Bone marrow (tissue), 2 donors: Measurements from ENCODE around the gene MT1X.

Source experiments
- DNase-seq, 2 donors: peaks; one replicate each; lab custom pipeline; 2025; lab: John Stamatoyannopoulos, UW

The MT1X gene

DNA sequence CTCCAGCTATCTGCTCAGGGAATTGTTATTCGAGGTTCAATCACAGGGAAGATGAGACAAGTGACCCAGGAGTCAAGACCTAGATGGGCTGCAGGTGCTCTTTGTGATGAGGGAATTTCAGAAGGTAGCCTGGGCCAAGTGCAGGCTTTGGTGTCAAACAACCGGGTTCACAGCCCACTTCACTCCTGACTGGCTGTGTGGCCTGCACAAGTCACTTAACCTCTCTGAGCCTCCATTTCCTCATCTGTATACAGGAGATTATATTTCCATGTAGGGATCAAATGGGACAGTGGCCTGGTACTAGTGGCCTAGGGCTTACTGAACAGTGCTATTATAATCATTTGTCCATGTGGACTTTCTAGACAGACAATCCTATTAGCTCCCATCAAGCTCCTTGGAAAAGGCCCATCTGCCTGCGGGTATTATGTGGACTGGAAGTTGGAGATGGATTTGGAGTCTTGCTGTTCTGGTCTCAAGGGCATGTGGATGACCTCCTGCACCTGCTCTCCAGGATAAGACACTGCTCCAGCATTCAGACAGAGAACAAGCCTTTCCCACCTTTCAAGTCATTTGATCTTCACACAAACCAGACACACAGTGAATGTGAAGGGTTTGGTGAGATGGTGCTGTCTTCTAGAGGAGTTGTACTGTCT lies 3.1 kb upstream of the MT1X start:
- DNase-seq: no peak

DNA sequence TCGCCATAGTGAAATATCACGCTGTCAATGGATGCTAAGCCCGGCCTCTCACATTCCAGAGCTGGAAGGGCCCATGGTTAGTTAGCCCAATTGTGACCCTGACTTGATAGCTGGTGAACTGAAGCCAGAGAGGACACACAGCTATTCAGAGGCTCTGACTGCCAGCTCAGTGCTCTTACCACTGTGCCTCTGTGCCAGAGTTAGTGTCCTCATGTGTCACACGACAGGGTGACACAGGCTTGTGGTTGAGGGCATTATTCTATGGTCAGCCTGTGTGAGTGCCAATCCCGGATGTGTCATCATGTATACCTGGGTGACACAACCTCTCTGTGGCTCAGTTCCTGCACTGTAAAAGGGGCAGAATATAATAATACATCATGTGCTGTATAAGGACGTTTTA lies 2.5 kb upstream of the MT1X start:
- no peak for DNase-seq

DNA sequence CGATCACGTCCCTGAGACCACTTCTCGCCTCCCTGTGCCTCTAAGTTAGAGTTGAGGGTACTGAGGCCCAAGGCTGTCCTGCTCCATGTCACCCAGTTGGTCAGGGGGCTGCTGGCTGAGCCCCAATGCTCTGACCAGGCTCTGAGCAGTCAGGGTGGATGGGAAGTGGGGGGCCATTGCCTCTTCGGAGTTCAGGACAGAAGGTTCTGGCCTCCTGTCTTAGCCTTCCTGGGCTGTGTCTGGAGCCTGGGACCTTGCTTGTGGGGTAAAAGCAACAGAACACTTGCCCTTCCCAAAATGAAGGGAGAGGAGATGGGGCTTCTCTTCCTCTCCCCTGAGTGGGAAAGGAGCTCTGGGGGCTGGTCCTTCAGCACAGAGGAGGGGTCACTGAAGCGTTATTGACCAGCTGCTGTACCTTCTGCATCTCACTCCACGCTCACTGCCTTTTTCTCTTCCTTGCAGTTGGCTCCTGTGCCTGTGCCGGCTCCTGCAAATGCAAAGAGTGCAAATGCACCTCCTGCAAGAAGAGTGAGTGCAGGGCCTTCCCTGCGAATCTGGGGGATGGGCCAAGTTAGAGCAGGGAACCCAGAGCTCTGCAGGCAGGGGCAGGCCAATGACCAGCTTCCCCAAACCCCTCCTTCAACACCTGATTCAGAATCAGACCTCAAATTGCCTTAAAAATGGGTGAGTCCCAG lies 580 bp downstream of the MT1X start:
- no peak for DNase-seq

DNA sequence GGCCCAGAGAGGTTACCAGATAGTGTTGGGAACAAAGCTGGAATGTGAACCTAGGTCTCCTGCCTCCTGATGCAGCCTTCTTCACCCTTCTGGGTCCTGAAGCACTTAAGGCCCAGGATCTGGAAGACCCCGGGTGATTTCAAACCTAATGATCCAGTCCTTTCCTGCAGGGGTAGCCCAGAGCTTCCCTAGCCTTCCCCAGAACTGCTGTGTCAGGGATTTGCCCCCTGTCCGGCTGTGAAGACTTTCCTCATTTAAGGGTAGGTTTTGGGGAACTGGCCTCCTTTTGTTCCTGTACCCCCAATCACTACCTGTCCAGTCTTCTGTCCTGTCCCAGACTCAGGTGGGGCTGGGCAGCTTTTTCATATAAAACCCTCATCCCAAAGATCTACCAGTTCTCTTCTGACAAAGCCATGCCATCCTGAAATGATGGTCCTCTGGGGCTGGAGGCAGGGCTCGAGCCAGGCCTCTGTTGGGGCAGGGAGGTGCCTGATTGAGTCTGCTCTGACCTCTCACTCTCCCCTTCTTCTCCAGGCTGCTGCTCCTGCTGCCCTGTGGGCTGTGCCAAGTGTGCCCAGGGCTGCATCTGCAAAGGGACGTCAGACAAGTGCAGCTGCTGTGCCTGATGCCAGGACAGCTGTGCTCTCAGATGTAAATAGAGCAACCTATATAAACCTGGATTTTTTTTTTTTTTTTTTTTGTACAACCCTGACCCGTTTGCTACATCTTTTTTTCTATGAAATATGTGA lies 1.3 kb downstream of the MT1X start:
- DNase-seq: no peak

DNA sequence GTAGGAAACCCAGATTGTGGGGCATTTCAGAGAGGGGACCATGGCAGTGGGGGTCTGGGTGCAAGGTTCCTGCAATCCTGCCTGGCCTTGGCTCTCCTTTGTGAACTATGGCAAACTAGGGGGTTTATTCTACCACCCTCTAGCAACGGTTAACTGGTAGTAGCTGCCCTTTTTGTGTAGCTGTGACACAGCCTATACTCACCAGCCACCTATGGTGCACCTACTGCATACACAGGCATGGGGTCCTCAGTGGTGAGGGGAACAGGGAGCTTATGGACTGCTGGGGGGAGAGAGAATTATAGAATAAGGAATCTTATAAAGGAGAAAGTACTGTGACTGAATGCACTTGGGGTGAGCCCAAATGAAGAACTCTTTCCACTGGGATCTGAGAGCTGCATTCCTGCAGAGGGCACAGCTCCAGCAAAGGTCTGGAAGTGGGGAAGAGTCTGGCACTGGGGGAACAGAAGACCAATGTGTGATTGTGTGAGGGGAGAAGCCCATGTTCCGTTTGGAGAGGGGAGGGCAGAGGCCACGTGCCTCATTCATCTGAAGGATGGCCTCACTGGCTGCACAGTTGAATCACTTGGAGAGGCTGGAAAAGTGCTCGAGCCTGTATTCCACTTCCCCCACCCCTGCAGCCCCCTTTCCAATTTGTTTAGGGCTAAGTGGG lies 2.1 kb downstream of the MT1X start:
- DNase-seq: no peak

DNA sequence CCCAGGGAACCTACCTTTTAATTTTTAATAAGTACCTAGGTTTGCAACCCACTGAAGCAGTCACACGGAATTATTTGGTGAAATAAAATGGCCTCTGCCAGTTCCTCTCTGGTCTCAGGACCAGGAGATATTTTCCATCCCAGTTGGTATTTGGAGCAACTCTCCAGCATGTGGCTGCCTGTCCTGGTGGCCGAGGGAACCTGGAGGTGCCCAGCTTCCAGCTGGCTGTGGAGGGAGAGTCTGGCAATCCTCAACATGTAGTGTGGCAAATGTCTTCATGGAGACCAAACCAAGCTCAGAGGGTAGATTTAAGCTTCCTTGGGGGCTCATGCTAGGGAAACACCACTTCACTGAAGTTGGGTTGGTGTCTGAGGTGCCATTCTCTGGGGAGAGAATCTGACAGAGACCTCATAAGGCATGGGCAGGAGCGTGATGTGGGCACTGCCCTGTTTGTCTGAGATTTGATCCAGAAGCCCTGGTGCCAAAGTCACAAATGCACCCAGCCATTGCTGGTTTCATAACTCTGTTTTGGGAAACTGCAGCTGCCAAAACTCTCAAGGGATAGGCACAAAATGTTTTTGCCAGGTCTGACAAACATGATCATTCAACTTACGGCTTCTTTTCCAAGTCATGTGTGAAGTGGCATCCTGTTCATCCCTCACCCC lies 2.8 kb downstream of the MT1X start:
- no peak for DNase-seq

DNA sequence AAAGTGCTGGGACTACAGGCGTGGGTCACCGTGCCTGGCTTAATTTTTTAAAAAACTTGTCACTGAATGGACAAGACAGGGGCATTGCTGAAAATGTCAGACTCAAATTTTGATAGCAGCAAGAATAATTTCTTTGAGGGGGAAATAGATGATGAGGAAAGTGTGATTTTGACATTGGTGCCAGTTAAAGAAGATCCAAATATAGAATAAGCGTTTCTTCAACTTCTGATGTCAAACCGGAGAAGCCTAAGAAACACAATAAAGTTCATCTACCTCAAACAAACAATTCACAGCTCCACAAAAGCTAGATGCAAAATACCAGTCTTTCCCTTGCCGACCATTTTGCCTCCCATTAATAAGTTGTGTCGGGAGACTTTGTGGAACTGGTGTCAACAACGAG lies 4.5 kb downstream of the MT1X start:
- no peak for DNase-seq

DNA sequence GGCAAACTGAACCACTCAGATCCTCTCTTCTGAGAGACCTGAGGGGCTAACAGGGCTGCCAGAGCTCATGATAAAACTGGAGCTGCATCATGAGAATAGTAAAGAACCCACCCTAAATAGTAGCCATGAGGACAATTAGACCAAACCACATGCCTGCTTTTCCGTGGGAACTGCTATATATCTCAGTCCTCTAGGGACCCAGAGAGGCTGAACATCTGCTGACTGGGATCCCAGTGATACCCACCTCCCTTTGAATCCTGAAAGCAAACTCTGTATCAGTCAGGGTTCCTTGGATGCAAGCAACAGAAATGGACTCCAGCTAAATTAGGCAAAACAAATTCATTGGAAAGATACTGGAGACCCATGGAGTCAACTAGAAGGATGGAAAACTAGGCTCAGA lies 6.5 kb downstream of the MT1X start:
- DNase-seq: no peak

DNA sequence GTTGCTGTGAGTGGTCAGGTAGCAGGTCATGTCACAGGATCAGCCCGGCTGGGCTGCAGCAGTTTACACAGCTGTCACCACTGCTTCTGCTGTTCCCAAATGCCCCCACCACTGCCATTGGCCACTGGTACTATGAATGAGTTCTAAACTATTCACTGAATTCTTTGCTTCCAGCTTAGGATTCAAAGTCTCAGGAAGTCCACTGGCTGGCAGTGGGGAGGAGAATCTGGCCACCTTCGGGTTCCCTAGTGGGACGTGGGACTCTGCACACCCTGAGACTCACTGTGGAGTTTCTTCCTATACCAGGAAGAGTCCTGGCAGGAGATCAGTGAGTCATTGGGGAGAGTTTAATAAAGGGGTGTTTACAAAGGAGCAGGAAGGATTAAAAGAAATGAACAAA lies 6.9 kb downstream of the MT1X start:
- no peak for DNase-seq

DNA sequence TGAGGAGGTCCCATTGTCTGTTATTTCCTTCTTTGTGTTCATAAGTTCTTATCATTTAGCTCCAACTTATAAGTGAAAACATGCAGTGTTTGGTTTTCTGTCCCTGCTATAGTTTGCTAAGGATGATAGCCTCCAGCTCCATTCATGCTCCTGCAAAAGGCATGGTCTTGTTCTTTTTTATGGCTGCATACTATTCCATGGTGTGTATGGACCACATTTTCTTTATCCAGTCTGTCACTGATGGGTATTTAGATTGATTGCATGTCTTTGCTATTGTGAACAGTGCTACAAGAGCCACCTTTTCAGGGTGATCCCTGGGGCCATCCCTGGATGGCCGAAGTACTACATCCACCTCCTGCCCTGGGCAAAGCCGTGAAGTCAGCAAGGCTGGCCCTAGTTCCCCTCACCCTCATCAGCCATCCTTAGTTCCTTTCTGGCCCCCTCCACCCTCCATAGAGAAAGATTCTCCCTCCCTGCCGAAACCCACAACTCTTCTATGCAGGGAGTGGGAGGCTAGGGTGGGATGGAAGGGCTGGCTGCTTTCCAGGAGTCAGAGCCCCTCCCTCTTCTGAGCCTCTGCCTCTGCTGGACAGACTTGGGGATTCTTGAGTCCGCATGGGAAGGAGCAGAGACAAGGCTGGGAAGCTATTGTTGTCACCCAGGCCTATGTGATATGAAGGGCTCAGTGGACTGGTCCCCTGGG lies 8.3 kb downstream of the MT1X start:
- no peak for DNase-seq

DNA sequence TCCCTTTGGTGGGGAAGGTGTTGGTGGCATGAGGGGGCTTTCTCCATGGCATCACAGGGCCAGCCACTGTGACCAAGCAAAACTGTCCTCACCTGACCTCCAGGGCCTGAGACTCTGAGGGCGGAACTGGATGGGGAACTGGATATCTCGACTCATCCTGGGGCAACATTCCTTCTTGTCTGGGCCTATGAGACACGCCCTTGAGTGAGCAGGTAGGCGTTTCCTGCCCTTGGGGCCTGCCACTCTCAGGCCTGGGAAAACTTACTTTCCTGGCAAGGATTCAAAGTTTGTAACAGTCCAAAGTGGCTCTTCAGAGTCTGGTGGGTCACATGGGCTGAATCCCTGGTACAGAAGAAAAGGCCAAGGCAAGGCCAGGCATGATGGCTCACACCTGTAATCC lies 9.6 kb downstream of the MT1X start:
- no peak for DNase-seq

DNA sequence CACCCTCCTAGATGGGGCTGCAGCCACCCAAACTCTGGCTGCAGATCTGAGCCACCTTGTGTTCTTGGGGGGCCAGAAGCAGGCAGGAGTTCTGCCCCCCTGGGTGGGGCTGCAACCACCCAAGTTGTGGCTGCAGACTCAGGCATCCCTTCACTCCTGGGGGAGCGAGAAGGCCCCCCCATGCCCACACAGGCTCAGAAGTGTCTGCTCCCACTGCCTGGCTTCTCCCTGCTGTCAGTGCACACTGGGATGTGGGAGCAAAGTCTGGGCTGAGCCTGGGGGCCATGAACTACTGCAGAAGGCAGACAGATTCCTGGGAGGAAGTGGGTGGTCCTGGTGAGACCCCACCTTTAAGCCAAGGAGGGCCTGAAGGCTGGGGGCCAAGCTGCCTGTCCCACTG lies 13.0 kb downstream of the MT1X start:
- DNase-seq: no peak

DNA sequence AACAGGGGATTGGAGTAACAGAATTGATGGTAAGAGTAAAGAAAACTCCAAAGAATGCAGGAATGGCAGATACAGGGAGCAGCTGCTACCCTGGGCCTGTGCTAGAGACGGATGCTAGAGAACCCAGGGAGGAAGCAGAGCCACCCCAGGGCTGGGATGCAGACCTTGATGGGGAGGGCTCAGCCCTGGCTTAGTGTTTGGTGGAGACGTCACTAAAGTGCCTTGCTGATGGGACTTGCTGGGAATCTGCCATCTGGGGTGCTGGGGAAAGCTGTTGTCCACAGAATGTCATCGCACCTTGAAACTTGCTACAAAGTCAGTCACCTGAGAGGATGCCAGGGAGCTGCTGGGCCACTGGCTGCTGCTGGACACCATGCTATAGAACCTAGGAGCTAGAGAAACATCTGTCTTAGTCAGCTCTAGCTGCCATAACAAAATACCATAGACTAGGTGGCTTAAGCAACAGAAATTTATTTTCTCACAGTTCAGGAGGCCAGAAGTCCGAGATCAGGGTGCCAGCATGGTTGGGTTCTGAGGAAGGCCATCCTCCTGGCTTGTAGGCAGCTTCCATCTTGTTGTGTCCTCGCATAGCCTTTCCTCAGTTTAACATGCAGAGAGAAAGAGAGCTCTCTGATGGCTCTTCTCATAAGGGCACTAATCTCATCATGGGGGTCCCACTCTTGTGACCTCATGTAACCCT lies 15.3 kb downstream of the MT1X start:
- DNase-seq: no peak

DNA sequence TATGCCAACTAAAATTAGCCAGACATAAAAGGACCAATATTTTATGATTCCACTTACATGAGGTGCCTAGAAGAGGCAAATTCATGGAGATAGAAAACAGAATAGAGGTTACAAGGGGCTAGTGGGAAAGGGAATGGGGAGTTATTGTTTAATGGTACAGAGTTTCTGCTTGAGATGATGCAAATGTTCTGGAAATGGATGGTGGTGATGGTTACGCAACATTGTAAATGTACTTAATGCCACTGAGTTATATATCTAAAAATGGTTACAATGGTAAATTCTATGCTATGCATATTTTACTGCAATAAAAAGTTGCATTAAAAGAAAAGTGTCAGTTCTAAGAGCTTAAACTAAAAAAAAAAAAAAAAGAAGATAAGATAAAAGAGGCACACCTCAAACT lies 17.9 kb downstream of the MT1X start:
- no peak for DNase-seq

DNA sequence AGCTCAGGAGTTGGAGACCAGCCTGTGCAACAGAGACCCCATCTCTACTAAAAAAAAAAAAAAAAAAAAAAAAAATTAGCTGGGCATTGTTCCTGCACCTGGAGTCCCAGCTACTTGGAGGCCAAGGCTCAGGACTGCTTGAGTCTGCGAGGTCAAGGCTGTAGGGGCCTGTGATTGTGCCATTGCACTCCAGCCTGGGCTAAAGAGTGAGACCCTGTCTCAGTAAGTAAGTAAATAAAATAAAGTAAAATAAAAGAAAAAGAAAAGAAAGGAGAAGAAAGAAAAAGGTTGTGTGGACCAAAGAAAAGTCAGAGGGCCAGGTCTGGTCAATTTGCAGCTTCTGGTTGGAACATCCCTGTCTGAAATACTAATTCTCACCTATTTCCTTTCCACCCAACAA lies 18.4 kb downstream of the MT1X start:
- no peak for DNase-seq

DNA sequence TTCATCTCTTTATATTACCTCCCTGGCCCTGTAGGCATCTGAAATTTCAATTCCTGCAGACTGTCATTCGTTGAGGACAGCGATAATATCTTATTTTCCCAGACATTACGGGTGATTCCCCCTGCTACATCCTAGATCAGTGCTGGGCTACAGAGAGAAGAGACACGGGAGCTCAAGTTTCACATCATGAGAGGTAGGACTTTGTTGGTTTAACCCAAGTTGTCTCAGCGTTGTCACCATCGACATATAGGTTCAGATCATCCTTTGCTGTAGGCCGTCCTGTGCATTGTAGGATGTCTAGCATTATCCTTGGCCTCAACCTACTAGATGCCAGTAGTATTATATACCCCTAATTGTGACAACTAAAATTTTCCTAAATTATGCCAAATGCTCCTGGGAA lies 19.3 kb downstream of the MT1X start:
- no peak for DNase-seq

DNA sequence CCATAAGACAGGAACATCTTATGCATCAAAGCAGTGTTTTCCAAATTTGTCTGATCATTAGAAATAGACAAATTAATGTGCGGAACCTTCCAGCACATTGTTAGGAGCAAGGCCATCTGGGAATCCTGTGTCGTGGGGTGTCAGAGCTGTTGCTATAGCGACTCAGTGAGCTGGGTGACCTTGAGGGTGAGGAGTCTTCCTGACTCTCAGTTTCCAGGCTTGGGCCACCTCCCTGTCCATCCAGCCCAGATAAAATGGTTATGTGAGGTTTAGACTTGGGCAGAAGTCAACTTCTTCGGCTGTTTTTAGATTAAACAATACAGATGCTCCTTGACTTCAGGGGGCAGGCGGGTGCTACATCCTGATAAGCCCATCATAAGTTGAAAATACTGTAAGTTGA lies 20.6 kb downstream of the MT1X start:
- no peak for DNase-seq

DNA sequence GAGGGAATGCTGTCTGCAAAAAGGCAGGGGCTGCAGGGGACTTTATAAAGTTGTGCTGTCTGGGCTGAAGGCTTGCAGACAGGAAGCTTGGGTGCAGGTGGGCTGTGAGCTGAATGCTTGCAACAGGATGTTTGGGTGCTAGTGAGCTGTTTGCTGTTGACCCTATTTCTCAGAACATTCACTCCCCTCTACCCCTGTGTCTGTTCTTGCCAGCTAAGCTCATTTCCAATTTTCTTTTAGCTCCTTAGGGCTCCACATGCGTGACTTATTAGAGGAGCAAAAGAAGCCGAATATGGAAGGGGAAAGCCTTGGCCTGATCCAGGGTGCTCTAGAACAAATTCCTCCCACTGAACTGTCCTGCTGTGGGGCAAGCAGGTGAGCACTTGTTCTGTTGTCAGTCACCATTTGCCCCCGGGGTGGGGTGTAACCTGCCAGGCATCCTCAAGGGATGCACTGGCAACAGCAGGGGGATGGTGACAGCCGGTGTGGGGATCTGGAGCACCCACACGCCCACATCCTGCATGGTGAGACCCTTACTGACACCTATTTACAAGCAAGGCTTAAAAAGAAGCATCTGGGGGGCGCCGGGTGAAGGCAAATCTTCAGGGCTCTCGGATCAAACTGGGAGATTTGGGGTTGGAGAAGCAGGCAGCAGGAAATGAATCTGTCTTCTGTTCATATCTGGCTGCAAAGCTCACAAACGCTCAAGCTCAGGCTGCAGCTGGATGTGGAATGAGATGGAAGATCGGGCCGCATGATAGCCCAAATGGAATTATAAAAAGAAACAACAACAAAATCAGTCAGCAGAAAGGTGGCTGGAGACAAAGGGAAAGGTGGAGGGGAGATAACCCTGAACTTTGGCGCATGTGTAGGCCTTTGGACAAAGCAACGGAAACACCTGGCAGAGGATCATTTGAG lies 26.5 kb downstream of the MT1X start:
- DNase-seq: no peak

DNA sequence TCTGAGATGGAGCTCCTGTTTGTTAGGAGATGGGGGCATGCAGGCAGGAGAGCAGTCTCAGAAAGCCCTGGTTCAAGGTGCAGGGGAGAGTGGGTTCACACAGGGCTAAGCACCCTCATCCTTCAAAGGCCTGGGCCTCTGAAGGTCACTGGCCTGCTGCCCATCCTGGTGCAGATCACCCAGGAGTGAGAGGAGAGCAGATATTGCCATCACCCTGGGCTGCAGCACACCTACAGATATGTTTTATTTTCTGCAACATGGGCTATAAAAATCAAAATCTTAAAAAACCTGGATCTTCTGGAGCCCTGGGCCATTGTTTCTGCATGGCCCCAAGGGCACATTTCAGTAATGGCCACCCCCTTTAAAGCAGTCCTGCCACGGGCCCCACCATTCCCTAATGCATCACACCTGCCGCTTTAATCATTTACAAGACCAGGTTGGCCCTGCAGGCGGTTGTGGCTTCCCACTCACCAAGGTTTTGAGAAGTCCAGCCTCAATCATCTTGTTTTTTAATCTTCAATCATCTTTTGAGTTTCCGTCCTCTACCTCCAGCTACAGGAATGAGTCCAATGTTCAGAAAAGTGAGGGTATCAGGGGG lies 27.3 kb downstream of the MT1X start:
- DNase-seq: no peak
